Right ventricle myocardium superior (tissue), 1 donor: ENCODE results near the gene MGMT. TPM values are rescaled to one million over a fixed set of nuclear protein-coding genes. Genes with fewer than 3 reads are reported as not detected.

Experiments used
- ATAC-seq: fragments of 200-7000 bp; cut with Tn5 transposase; one replicate; pipeline ENCODE4 v1.9.1; 2020; ENCODE audit warnings: mild to moderate bottlenecking; ENCODE audit not compliant: poor library complexity
- DNase-seq: peaks from one replicate; pipeline ENCODE4 v3.0.0-alpha.2; 2020
- intact Hi-C: fragments of 100-400 bp; cut with DNase I; formaldehyde crosslinking; loops from one replicate; pipeline ENCODE4 v1.11.2; 2022
- total RNA-seq: library from RNA; stranded (reverse); fragmentation: NEBNext Ultra II Directional; extraction: Animal tissue kit (Norgen Biotek cat#: 25700); gene quantifications from one replicate; pipeline ENCODE4 v1.2.1, GENCODE V29; 2021
- donor health status: DM: no; HTN: yes; CAD: no; lungs with severe emphysema.

MGMT gene
- total RNA-seq, 1 donor from 2014 or later: 16.6 TPM

GRCh38 chr10:129448086-129448485 lies 19.0 kb upstream of the MGMT start:
- intact Hi-C loops: no loop called here
- ATAC-seq (no peak), DNase-seq (no peak)

GRCh38 chr10:129448539-129448938 lies 18.5 kb upstream of the MGMT start:
- no peak for ATAC-seq
- intact Hi-C loops: no loop called here
- DNase-seq: no peak

- DNase-seq (no peak), ATAC-seq (no peak)
- intact Hi-C loops: no loop called here
Measured at GRCh38 chr10:129449893-129450292, 17.1 kb upstream of the MGMT start.

- intact Hi-C loops: no loop called here
- DNase-seq (no peak), ATAC-seq (no peak)
Measured at GRCh38 chr10:129450391-129450790, 16.6 kb upstream of the MGMT start.

DNA sequence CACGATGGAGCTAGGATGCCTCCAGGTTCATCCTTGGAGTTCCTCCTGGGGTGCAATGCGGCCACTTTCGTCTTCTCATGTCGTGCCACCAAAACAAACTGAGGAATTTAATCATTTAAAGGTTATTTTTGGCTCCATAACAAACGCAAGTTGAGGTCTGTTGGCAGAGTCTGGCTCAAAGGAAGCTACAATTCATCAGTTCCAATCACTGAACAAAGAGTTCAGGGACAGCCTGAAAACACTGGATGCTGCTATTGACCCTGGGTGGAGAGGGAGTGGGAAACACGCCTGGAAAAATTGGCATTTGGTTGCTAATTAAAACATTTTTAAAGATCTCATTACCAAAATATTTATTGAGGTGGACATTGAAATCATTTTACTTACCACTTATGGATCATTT lies 11.4 kb upstream of the MGMT start:
- DNase-seq (no peak), ATAC-seq (no peak)
- intact Hi-C loops: no loop called here

- no peak for DNase-seq
- intact Hi-C loops: no loop called here
- ATAC-seq: no peak
Measured at GRCh38 chr10:129459762-129460539, 7.1 kb upstream of the MGMT start.

DNA sequence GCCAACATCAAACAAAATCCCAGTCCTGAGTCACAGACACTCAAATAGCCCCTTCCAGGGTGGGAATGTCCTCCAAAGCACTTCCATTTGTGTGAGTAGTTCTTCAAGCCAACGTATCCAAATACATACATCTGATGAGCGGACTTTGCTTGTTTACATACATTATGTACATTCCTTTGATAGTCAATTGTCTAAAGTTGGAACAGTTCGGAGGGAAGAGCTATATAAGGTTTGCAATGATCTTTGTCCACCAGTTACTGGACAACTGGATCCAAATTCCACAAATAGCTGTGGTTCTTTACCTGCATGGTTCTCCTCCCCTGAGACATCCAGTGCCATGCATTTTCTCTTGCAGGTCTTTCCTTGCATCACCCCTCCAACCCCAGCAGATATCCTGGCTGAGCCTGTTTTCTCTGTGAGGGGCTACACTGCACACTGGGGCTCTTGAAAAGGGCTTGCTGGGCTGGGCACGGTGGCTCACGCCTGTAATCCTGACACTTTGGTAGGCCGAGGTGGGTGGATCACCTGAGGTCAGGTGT lies 4.7 kb upstream of the MGMT start:
- DNase-seq (no peak), ATAC-seq (no peak)
- intact Hi-C loops: no loop called here

GRCh38 chr10:129464251-129464650 lies 2.8 kb upstream of the MGMT start:
- ATAC-seq (no peak), DNase-seq (no peak)
- intact Hi-C loops: no loop called here

DNA sequence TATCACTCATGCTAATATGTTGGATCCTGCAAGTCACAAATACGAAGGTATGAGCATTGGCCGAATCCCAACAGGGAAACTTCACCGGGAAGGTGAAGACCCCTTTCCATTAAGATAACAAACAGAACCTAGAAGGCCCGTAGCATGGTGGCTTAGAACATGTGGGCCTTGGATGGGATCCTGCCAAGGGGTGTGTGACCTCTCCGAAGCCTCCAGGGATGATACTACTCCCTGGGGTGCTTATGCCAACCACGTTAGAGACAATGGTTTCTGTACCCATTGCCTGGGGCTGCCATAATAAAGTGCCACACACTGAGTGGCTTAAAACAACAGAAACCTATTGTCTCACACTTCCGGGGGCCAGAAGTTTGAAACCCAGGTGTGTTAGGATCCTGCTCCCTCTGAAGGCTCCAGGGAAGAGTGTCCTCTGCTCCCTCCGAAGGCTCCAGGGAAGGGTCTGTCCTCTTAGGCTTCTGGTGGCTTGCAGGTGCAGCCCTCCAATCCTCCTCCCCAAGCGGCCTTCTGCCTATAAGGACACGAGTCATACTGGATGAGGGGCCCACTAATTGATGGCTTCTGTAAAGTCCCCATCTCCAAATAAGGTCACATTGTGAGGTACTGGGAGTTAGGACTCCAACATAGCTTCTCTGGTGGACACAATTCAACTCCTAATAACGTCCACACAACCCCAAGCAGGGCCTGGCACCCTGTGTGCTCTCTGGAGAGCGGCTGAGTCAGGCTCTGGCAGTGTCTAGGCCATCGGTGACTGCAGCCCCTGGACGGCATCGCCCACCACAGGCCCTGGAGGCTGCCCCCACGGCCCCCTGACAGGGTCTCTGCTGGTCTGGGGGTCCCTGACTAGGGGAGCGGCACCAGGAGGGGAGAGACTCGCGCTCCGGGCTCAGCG lies 992 bp upstream of the MGMT start:
- intact Hi-C loops: no loop called here
- ATAC-seq (peak; percentile 16), DNase-seq (no peak)

GRCh38 chr10:129467359-129468064 lies 471 bp downstream of the MGMT start:
- ATAC-seq (peak; percentile 28), DNase-seq (peak; percentile 58)
- intact Hi-C loops: no loop called here

GRCh38 chr10:129468187-129468586 lies 1.1 kb downstream of the MGMT start:
- no peak for ATAC-seq
- no peak for DNase-seq
- intact Hi-C loops: no loop called here

- DNase-seq (no peak), ATAC-seq (no peak)
- intact Hi-C loops: no loop called here
Measured at GRCh38 chr10:129470103-129470851, 3.2 kb downstream of the MGMT start.

- ATAC-seq (no peak), DNase-seq (no peak)
- intact Hi-C loops: no loop called here
Measured at GRCh38 chr10:129471447-129472175, 4.6 kb downstream of the MGMT start.

DNA sequence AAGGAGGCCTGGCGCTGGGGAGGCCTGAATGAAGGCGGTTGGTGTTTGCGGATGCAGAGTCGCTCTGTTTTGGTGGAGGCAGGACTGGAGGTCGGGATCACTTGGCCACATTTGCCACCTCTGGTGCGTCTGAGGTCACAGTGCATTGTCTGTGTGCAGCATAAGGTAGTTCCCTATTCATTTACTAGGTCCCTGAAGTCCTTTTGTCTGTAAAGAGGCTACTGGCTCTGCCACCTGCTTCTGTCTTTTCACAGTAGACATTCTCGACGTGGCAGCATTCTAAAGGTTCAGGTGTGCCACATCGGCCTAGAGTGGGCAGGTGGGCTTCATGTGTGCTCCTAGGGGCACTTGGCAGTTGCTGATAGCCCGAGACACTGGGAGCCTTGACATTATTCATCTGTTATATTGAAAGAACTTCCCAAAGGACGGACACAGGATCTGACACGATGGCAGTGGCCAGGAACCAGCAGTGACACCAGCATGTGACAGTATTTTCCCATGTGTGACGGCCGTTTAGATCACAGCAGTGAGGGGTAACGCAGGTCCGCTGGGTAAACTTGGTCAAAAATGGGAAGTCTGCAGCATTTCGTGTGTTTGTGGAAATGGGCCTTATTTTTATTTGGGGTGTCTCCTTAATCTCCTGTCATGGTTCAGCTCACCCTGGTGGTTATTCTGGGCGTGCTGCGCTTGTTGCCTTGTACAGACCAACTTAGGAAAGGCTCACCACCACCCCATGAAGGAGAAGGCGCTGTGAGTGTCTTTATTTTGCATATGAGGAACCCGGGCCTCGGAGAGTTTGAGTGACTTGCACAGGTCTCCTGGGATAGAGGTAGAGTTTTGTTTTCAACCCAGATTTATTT lies 5.9 kb downstream of the MGMT start:
- intact Hi-C loops: no loop called here

DNA sequence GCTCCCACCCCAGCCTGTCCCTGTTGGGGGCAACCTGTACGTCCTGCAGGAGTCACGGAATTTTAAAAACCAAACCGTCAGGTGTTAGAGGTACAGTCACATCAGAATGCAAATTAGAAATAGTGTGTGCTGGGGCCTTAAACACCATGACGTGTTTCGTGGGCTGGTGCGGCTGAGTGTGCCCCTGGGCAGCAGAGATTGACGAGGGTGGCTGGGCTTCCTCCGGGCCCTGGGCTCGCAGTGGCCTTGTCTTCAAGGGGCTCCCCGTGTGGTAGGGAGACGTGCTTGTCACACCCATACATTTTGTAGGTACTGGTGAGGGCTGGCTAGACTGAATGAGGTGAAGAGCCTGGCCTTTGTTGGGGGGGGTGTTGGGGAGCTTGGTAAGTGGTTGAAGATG lies 7.6 kb downstream of the MGMT start:
- intact Hi-C loops: no loop called here
- DNase-seq (no peak), ATAC-seq (no peak)

More for the DNA sequence above, 5.9 kb downstream of the MGMT start:
- no peak for ATAC-seq
- no peak for DNase-seq

GRCh38 chr10:129476431-129476830 lies 9.4 kb downstream of the MGMT start:
- intact Hi-C loops: no loop called here
- ATAC-seq (no peak), DNase-seq (no peak)

GRCh38 chr10:129477051-129477450 lies 10.0 kb downstream of the MGMT start:
- intact Hi-C loops: no loop called here
- DNase-seq: no peak
- ATAC-seq: no peak
